Ishikawa (cell line): ENCODE results near the gene FZR1.

ENCODE experiments used
- CREB1 ChIP-seq: IDR thresholded peaks from 2 replicates; pipeline ENCODE4 v1.6.1; 2012; ENCODE audit warnings: low read depth
- EGR1 ChIP-seq: IDR thresholded peaks from 2 replicates; pipeline ENCODE4 v1.6.1; 2012
- EP300 ChIP-seq: IDR thresholded peaks from 2 replicates; pipeline ENCODE4 v1.6.1; 2012; ENCODE audit warnings: borderline replicate concordance
- FOXM1 ChIP-seq: IDR thresholded peaks from 2 replicates; pipeline ENCODE4 v1.6.1; 2012; ENCODE audit warnings: low read depth, borderline replicate concordance
- MAX ChIP-seq: IDR thresholded peaks from 2 replicates; pipeline ENCODE4 v1.6.1; 2012
- RAD21 ChIP-seq: IDR thresholded peaks from 2 replicates; pipeline ENCODE4 v1.6.1; 2012; ENCODE audit warnings: low read depth
- REST ChIP-seq: IDR thresholded peaks from 2 replicates; pipeline ENCODE4 v1.6.1; 2012; ENCODE audit warnings: low read depth, mild to moderate bottlenecking
- TAF1 ChIP-seq: IDR thresholded peaks from 2 replicates; pipeline ENCODE4 v1.6.1; 2012; ENCODE audit warnings: low read depth, mild to moderate bottlenecking
- TCF12 ChIP-seq: IDR thresholded peaks from 2 replicates; pipeline ENCODE4 v1.6.1; 2012; ENCODE audit warnings: low read depth
- USF1 ChIP-seq: IDR thresholded peaks from 2 replicates; pipeline ENCODE4 v1.6.1; 2012
- ZBTB7A ChIP-seq: IDR thresholded peaks from 2 replicates; pipeline ENCODE4 v1.6.1; 2012; ENCODE audit warnings: low read depth

- TF ChIP-seq TCF12 (no peak), REST (no peak), USF1 (no peak), FOXM1 (no peak), EGR1 (no peak), CREB1 (no peak), RAD21 (no peak), MAX (no peak), TAF1 (no peak), ZBTB7A (no peak), EP300 (no peak)
Measured at GRCh38 chr19:3503036-3503572, 3.0 kb upstream of the FZR1 start.
